GM15510 (cell line): ENCODE data around the gene OSGIN1.

Experiments used
- POLR2A ChIP-seq: IDR thresholded peaks from 3 replicates; pipeline ENCODE4 v1.6.1; 2011; ENCODE audit warnings: borderline replicate concordance; ENCODE audit not compliant: insufficient read length; ENCODE audit errors: extremely low read depth

The OSGIN1 gene

GRCh38 chr16:83979441-83979840 is 26.4 kb downstream of the OSGIN1 start:
- no peak for TF ChIP-seq POLR2A

GRCh38 chr16:83980794-83981193 is 27.8 kb downstream of the OSGIN1 start:
- TF ChIP-seq POLR2A = no peak

- no peak for TF ChIP-seq POLR2A
These were observed 28.8 kb downstream of the OSGIN1 start for GRCh38 chr16:83981799-83982198.

- no peak for TF ChIP-seq POLR2A
These were observed 30.5 kb downstream of the OSGIN1 start for GRCh38 chr16:83983491-83983890.

- no peak for TF ChIP-seq POLR2A
These were observed 36.3 kb downstream of the OSGIN1 start for GRCh38 chr16:83989300-83989699.

GRCh38 chr16:83990492-83990891 is 37.5 kb downstream of the OSGIN1 start:
- no peak for TF ChIP-seq POLR2A

GRCh38 chr16:83992624-83993023 is 39.6 kb downstream of the OSGIN1 start:
- no peak for TF ChIP-seq POLR2A

GRCh38 chr16:83994087-83994486 is 41.0 kb downstream of the OSGIN1 start:
- no peak for TF ChIP-seq POLR2A

GRCh38 chr16:83994703-83995102 is 41.7 kb downstream of the OSGIN1 start:
- no peak for TF ChIP-seq POLR2A

- TF ChIP-seq POLR2A = no peak
These were observed 42.7 kb downstream of the OSGIN1 start for GRCh38 chr16:83995754-83996153.

GRCh38 chr16:83996481-83997252 is 43.6 kb downstream of the OSGIN1 start:
- no peak for TF ChIP-seq POLR2A

GRCh38 chr16:83998091-83998490 is 45.1 kb downstream of the OSGIN1 start:
- TF ChIP-seq POLR2A = no peak

GRCh38 chr16:84000989-84001642 is 48.1 kb downstream of the OSGIN1 start:
- no peak for TF ChIP-seq POLR2A

GRCh38 chr16:84001726-84002125 is 48.7 kb downstream of the OSGIN1 start:
- no peak for TF ChIP-seq POLR2A

GRCh38 chr16:84003038-84003437 is 50.0 kb downstream of the OSGIN1 start:
- no peak for TF ChIP-seq POLR2A

GRCh38 chr16:84004442-84004841 is 51.4 kb downstream of the OSGIN1 start:
- TF ChIP-seq POLR2A = no peak
